GM19238 (cell line): ENCODE results near the gene SEMA3G.

Source experiments
- DNase-seq: peaks from one replicate; pipeline ENCODE4 v3.0.0; 2011; ENCODE audit warnings: low spot score; ENCODE audit not compliant: insufficient read length

SEMA3G gene

GRCh38 chr3:52439426-52440248 is 5.3 kb downstream of the SEMA3G start:
- DNase-seq, result no peak

- DNase-seq, result no peak
Observed at GRCh38 chr3:52438579-52439425, 6.1 kb downstream of the SEMA3G start.

GRCh38 chr3:52438104-52438376 is 6.9 kb downstream of the SEMA3G start:
- no peak for DNase-seq

- no peak for DNase-seq
Observed at GRCh38 chr3:52437326-52438103, 7.4 kb downstream of the SEMA3G start.

GRCh38 chr3:52436500-52437149 is 8.3 kb downstream of the SEMA3G start:
- DNase-seq, result no peak

GRCh38 chr3:52435246-52436101 is 9.4 kb downstream of the SEMA3G start:
- DNase-seq, result no peak

- no peak for DNase-seq
Observed at GRCh38 chr3:52434491-52435115, 10.3 kb downstream of the SEMA3G start.

GRCh38 chr3:52433996-52434479 is 10.9 kb downstream of the SEMA3G start:
- no peak for DNase-seq

- no peak for DNase-seq
Observed at GRCh38 chr3:52433328-52433995, 11.4 kb downstream of the SEMA3G start.

GRCh38 chr3:52432691-52433141 is 12.2 kb downstream of the SEMA3G start:
- DNase-seq, result no peak

- no peak for DNase-seq
Observed at GRCh38 chr3:52432225-52432624, 12.7 kb downstream of the SEMA3G start.

- no peak for DNase-seq
Observed at GRCh38 chr3:52431459-52432223, 13.3 kb downstream of the SEMA3G start.

GRCh38 chr3:52430416-52430810 is 14.5 kb downstream of the SEMA3G start:
- no peak for DNase-seq

- DNase-seq, result no peak
Observed at GRCh38 chr3:52429779-52430415, 15.0 kb downstream of the SEMA3G start.

GRCh38 chr3:52429031-52429430 is 15.9 kb downstream of the SEMA3G start:
- DNase-seq, result no peak

- DNase-seq, result no peak
Observed at GRCh38 chr3:52428151-52429005, 16.5 kb downstream of the SEMA3G start.

- no peak for DNase-seq
Observed at GRCh38 chr3:52423173-52423572, 21.7 kb downstream of the SEMA3G start.
